HG02852 (cell line): ENCODE results near the gene SIRPB2.

ENCODE experiments used
- ATAC-seq: cut with Tn5 transposase; IDR thresholded peaks from one replicate; pipeline ENCODE4 v1.9.1; 2021; ENCODE audit warnings: mild to moderate bottlenecking, moderate library complexity; ENCODE audit not compliant: unreplicated experiment

The SIRPB2 gene

DNA sequence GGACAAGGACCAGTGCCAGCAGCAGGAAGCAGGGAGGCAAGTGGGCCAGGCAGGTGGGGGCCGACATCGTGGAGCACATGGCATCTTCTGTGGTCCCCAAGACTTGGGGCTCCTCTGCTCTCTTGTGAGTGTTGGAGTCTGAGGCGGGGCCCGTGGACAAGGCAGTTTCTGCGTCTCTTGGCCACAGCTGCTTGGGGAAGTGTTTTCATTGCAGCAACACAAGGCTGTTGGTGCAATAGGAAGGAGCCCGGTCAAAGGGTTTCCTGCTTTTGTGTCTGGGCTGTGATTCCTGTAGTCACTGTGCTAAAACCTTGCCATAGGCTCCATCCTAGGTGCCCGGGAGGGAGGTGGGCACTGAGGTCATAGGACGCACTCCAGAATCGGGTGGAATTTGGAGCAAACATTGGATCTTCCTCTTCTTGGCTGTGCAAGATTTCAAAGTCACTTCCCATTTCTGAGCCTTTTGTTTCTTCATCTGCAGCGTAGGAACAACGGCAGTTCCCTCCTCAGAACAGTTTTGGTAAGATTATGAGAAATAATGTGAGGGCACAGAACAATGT is at the start of gene SIRPB2:
SIRPB2 (minus strand) TSS at position 140 of the 560 bp plus-strand sequence; CDS start at position 79, 61 bp downstream.
- ATAC-seq = no peak

- ATAC-seq = no peak
Observed at GRCh38 chr20:1539816-1540419, 48.7 kb upstream of the SIRPB2 start.

GRCh38 chr20:1538655-1539054 is 47.4 kb upstream of the SIRPB2 start:
- no peak for ATAC-seq

DNA sequence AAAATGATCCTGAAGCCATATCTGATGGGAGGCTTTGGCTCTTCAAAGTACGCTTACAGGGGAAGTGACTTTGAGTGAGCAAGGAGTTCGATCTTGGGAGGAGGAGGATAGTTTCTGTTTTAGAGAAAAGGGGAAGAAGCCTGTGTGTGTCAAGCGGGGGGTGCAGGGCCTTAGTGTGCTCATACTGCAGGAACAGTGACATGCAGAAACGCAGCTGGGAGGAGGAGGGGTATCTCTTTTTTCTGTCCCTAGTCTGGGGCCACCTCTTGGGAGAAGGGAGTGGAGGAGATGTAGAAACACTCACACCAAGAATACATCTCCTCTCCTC is 46.5 kb upstream of the SIRPB2 start:
- ATAC-seq = no peak

GRCh38 chr20:1536893-1537730 is 45.9 kb upstream of the SIRPB2 start:
- ATAC-seq = no peak

GRCh38 chr20:1535420-1536175 is 44.4 kb upstream of the SIRPB2 start:
- peak; percentile 93 for ATAC-seq

DNA sequence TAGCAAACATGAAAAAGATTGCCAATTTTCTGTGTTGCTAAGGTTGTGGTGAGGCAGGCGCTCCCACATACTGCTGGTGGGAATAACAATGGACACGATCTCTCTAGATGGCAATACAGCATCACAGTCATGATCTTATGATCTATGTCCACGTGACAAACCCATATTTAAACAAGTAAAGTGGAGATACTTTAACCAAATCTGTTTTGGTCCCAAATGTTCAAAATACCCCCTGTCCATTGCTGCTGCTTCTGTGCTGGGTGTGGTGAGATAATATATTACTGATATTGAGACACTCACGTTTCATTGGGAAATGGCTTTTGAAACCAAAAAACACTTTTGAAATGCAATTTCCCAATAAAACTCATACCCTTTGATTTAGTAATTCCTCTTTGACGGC is 43.3 kb upstream of the SIRPB2 start:
- ATAC-seq = no peak

DNA sequence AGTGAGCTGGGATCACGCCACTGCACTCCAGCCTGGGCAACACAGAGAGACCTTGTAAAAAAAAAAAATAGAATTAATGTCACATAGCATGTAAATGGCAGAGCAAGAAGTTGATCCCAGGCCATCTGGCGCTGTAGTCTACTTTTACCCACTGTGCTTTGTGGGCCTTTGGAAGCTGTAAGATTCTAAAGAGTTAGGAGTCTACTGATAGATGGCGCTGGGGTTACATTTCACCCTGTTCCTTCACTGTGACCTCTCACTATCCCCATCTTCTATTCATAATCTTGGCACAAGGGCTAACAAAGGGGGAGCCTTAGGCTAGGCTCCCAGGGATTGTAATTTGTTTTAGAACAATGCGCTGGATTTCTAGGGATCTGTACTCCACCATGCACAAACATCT is 41.8 kb upstream of the SIRPB2 start:
- no peak for ATAC-seq

- ATAC-seq = no peak
Observed at GRCh38 chr20:1528811-1529210, 37.6 kb upstream of the SIRPB2 start.

DNA sequence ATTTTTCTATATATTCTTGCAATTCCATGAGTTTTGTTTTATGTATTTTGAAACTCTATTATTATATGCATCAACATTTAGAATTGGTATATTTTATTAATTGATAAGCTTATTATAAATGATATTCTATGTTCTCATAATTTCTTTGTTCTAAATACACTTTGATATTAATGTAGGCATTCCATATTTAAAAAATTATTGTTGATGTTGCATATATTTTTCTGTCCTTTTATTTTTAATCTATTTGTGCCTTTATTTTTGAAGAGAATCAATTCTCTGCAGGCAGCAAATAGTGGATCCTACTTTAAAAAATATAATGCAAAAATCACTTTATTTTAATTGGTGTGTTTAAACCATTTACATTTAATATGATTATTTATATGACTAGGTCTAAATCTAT is 36.7 kb upstream of the SIRPB2 start:
- no peak for ATAC-seq

DNA sequence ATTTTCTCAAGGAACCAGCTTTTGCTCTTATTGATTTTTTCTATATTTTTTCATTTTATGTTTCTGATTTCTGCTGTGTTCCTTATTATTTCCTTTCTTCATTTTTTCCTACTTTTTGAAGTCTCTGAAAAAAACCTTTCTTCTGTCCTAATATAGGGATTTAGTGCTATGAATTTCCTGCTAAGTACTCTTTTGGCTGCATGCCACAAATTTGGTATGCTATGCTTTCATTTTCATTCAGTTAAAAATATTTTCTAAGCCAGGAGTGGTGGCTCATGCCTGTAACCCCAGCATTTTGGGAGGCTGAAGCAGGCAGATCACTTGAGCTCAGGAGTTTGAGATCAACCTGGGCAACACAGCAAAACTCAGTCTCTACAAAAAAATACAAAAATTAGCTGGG is 35.7 kb upstream of the SIRPB2 start:
- no peak for ATAC-seq

DNA sequence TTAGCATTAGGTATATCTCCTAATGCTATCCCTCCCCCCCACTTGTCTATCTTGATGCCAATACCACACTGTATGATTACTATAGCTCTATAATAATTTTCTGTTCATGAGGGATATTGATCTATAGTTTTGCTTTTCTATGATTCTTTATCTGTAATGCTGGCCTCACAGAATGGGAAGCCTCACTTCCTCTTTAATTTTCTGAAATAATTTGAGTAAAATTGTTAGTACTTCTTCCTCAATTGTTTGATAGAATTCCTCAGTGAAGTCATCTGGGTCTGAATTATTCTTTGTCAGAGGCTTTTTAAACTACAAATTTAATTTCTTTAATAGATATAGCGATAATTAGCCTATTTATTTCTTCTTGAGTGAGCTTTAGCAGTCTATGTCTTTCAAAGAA is 35.1 kb upstream of the SIRPB2 start:
- ATAC-seq = no peak

DNA sequence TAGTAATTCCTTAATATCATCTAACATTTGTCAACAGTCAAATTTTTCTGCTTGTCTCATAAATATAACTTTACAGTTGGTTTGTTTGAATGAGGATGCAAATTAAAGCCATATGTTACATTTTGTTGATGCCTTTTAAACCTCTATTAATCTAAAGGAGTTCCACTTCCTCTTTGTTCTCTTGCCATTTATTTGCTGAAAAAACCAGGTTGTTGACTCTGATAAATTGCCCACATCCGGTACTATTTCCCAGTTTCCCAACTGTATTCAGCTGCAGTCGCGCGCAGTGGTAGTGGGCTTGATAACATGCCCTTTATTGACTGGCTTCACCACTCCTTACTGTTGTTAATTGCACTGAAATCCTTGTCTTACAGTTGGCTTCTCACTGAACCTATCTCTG is 32.8 kb upstream of the SIRPB2 start:
- no peak for ATAC-seq

GRCh38 chr20:1517010-1517409 is 25.8 kb upstream of the SIRPB2 start:
- no peak for ATAC-seq

DNA sequence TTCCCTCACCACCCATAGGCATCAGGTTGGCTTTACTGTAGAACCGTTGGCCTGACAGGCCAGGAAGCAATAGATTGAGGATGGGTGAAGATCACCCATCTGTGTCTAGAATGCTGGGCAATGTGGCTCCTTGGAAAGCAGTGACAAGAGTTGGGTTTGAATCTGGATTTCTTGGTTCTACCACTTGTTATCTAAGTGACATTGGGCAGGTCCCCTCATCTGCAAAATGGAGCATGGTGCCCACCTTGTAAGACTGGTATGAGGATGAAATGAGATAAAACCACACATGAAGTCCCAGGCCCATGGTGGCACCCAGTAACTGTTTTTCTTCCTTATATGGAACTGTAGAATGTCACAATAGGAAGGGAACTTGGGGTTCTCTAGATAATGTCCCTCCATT is 22.6 kb upstream of the SIRPB2 start:
- ATAC-seq = no peak

DNA sequence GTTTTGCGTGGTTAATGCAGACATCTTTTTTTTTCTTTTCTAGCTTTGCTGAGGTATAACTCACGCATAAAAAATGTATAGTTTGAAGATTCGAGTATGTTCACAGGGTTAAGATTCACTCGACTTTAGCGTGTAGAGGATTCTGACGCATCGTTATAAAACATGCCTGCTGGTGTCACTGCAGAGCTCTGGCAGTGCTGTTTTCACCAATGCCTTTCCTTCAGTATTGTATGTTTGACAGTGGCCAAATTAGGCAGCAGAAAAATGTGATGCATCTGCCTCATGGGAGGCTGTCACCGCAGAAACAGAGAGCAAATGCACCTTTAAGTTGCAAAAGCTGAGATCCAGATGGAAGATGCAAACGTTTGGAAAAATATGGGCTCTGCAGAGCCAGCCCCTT is 18.0 kb upstream of the SIRPB2 start:
- ATAC-seq = no peak

GRCh38 chr20:1508574-1508973 is 17.4 kb upstream of the SIRPB2 start:
- ATAC-seq = no peak

- ATAC-seq = no peak
Observed at GRCh38 chr20:1507276-1507675, 16.1 kb upstream of the SIRPB2 start.

- no peak for ATAC-seq
Observed at GRCh38 chr20:1505871-1506270, 14.7 kb upstream of the SIRPB2 start.

DNA sequence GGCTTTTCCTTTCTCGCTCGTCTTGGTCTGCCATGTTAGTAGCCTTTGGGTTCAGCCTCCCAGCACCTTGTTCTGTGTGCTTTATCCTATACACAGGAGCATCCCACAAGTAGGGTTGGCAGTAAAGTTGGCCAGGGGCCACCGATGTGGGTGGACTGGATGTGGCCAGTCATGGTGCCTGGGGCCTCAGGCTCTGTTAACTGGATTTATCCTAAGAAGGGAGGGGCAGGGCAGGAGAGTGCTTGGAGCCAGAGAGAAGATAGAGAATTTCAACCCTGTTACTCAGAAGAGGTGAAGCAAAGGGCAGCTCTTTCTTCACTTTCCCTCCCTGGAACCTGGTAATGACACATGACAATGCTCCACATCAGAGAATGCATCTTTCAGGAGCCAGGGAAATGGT is 14.1 kb upstream of the SIRPB2 start:
- no peak for ATAC-seq

GRCh38 chr20:1503564-1504227 is 12.5 kb upstream of the SIRPB2 start:
- peak; percentile 99 for ATAC-seq
